ENCODE measurements around the gene SLC25A36.

DNA sequence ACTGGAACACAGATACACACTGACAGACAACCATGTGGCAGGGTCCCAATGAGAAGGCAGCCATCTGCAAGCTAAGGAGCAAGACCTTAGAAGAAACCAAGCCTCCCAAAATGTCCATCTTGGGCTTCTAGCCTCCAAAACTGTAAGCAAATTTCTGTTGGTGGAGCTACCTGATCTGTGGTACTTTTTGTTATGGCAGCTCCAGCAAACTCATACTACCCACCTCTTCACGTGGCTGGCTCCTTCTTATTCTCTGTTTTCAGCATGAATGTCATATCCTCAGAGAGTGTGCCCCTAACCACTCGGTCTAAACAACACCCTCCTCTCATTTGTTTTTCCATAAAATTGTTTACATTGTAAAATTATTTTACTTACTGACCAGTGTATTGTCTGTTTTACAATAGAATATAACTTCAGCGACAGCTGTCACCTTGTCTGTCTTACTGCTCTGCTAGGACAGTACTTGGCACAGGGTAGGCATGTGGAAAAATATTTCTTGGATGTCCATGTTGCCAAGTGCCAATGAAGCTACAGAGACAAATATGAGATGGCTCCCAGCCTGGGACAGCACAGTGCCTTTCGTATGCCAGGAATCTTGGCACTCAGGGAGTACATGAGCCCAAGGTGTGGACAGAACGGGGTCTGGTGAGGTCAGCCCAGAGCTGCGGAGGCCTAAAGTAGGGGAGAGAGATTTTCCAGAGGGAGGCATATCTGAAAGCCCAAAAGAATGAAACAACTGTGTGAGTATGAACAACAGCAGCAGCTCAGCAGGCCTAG is 17.4 kb upstream of the SLC25A36 start:
- no peak for TF ChIP-seq CTCF (IDR thresholded peaks at IDR 0.05)
- no peak for TF ChIP-seq POLR2A (IDR thresholded peaks at IDR 0.05)
- no peak for TF ChIP-seq POLR2AphosphoS5 (IDR thresholded peaks at IDR 0.05; ENCODE audit: insufficient read depth in 1 of 2, low read depth in 1 of 2)

Measured in vagina (tissue), 2 donors.